NCI-H1105 (cell line): ENCODE results near the gene STK4.
"Not testable (repeated sequence)": the region's sequence is repeated elsewhere in the genome, so short reads cannot be mapped to it uniquely, and the experiment has no call there.

Source experiments
- DNase-seq: peaks from one replicate; lab custom pipeline; 2025; lab: John Stamatoyannopoulos, UW

The STK4 gene

DNA sequence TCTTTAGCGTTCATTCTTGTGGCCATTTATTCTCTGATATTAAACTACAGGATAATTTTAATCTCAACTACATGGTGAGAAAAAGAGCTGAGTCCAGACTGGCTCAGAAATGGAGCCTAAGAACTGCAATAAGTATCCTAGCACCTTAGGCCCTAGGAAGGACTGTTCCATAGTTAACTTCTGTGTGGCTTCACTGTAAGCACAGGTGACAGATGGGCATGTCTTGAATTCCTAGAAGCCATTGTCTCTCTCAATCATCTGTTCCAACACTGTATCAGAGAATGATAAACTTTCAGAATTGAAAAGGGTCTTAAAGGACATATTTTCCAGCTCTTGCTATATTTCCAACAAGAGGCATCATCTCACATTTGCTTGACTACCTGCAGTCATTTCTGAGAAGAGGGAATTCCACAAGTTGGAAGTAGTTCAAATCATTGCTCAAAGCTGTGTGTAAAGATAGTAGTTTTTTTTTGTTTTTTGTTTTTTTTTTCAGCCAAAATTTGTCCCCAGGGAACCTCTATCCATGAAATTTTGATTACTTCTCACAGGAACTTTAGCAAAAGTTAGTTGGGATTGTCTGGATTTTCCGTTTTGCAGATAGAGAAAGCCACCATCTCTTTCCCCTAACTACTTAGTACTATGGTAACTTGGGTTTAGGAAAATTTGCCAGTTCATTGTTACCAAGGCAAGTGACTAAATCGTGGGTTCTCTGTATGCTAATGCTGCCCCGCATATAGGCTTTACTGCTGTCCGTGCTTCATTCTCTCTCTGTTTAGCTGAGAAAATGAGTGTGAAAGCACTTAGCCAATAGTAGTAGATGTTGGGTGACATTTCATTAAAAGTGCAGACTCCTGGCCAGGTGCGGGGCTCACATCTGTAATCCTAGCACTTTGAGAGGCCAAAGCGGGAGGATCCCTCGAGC is 87.4 kb downstream of the STK4 start:
- DNase-seq, result no peak

DNA sequence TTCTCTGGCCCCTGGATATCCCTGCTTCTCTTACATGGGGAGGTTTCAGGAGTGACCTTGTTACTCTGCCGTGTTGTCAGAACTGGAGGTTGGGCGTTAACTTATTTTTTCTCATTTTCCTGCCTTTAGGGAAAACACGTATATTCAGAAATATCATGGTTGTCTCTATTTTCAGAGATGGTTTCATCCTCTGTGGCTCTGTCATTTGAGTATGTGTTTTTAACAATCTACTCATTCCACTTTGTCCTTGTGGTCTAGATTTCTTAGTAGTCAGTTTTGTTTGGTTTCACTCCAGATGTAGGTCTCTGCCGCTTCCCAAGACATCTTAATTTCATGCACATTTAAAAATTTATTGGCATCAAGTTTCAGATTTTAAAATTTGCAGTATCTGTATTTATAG is 88.7 kb downstream of the STK4 start:
- DNase-seq, result no peak

- no peak for DNase-seq
These were observed 90.3 kb downstream of the STK4 start for GRCh38 chr20:45056473-45057173.

GRCh38 chr20:45058168-45058850 is 92.0 kb downstream of the STK4 start:
- no peak for DNase-seq

DNA sequence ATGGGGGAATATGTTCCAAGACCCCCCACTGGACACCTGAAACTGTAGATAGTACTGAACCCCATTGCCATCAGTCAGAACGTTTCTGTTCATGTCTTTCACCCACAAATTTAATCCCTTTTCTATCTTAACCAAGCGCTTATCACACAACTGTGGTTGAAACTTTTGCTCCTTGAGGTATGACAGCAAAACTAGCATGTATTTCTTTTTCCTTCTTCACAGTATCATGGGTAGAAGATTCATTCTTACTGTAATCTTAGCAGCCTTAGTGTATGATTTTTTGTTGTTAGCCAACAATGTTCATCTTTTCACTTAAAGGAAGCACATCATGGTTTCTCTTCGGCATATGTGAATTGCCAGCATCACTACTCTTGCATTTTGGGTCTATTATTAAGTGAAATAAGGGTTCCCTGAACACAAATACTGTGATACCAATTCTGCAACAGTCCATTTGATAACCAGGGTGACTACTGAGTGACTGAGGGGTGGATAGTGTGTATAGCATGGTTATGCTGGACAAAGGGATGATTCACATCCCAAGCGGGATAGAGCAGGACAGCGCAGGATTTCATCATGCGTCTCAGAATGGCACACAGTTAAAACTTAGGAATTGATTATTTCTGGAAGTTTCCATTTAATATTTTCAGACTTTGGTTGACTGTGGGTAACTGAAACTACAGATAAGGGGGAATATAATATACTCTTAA is 92.9 kb downstream of the STK4 start:
- no peak for DNase-seq

- DNase-seq, result no peak
These were observed 94.0 kb downstream of the STK4 start for GRCh38 chr20:45060294-45060693.

DNA sequence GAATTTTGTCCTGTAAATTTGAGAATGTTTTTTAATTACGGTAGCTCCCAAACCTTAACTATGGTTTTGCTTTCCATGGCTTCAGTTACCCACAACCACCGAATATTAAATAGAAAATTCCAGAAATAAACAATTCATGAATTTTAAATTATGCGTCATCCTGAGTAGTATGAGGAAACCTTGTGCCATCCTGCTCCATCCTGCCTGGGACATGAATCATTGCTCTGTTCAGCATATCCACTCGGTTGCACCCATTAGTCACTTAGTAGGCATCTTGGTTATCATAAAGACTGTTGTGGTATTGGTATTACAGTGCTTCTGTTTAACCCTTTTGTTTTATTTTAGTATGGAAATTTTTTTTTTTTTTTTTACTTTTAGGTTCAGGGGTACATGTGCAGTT is 94.9 kb downstream of the STK4 start:
- DNase-seq, result no peak

DNA sequence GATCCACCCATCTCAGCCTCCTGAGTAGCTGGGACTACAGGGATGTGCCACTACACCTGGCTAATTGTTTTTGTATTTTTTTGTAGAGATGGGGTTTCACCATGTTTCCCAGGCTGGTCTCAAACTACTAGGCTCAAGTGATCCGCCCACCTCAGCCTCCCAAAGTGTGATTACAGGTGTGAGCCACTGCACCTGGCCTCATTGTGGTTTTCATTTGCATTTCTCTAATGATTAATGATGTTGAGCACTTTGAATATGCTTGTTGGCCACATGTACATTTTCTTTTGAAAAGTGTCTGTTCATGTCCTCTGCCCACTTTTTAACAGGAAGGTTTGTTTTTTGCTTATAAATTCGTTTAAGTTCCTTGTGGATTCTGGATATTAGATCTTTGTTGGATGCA is 96.8 kb downstream of the STK4 start:
- not testable (repeated sequence) for DNase-seq

GRCh38 chr20:45064812-45065211 is 98.5 kb downstream of the STK4 start:
- DNase-seq, result no peak

- no peak for DNase-seq
These were observed 100.1 kb downstream of the STK4 start for GRCh38 chr20:45066372-45066771.

- DNase-seq, result no peak
These were observed 100.8 kb downstream of the STK4 start for GRCh38 chr20:45067087-45067486.

GRCh38 chr20:45067558-45067957 is 101.2 kb downstream of the STK4 start:
- no peak for DNase-seq

DNA sequence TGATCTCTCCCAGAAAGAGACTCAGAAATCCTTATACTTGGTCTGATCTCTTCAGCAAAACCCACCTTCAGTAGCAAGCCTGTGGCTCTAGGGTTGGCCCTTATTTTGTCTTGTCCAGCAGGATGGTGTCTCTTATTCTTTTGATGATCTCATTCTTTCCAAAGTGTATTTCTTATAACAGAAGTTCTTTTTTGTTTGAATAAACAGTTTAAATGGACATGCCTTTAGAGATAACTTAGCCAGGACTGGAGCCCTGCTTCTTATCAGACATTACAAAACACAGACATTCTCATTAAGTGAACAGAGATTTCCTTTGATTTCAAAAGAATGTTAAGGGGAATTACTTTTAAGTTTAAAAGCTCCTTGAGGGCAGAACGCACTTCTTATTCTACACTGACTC is 102.9 kb downstream of the STK4 start:
- no peak for DNase-seq

GRCh38 chr20:45070932-45071632 is 104.8 kb downstream of the STK4 start:
- DNase-seq, result no peak

DNA sequence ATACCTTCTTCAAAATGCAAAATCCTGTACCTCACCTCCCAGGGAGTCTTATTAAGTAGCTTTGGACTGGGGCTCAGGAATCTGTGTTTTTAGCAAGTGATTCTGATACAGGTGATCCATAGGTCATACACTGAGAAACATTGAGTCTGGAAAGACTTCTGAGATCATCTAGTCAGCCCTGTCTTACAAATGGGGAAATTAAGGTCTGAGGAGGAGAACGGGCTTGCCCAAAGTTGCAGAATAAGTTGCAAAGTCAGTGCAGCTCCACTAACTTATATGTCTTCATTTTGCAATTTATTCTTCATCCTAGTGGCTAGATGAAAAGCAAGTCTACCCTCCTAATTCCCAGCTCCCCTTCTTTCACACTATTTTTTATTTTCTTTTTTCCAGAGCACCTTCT is 105.8 kb downstream of the STK4 start:
- DNase-seq, result no peak

GRCh38 chr20:45073221-45073620 is 106.9 kb downstream of the STK4 start:
- DNase-seq, result no peak

- no peak for DNase-seq
These were observed 111.2 kb downstream of the STK4 start for GRCh38 chr20:45077559-45077958.

DNA sequence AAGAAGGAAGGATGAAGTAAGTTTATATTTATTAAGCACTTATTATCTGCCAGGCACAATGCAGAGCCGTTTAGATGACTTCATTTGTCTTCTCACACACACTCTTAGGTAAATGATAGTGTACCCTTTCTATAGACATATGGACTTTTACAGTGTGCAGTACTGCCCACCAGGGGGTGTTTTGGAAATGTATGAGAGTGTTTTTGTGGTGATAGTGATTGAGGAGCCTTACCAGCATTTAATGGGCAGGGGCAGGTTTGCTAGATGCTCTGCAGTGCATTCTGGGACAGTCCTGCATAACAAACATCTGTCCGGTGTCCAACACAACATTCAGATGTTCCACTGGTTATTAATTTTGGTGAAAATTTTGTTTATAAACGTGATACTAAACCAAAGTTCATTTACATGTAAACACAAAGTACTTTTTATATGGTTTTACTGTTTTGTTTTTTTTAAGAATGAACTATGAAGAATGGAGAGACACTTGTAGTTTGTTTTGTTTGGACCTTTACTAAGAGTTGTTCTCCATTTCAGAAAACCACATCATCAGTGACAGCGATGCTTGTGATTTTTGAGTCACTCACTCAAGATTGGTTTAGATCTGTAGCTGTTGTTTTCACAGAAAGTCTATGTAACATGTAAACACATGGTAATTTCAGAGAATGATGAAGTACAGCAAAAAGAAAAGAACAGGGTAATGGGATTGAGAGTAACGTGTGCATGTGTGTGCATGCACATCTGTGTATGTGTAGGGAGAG is 114.7 kb downstream of the STK4 start:
- no peak for DNase-seq

DNA sequence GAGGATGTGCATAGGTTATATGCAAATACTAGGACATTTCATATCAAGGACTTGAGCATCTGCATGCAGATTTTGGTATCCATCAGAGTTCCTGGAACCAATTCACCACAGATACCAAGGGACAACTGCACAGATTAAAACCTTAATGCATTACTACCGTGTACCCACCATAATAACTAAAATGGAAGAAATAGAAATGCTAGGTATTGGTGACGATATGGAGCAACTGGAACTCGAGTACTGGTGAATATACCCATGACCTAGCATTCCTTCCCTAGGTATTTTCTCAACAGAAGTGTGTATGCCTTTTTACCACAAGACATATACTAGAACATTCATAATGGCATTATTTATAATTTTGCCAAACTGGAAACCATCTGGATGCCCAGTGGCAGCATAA is 116.2 kb downstream of the STK4 start:
- DNase-seq, result no peak

DNA sequence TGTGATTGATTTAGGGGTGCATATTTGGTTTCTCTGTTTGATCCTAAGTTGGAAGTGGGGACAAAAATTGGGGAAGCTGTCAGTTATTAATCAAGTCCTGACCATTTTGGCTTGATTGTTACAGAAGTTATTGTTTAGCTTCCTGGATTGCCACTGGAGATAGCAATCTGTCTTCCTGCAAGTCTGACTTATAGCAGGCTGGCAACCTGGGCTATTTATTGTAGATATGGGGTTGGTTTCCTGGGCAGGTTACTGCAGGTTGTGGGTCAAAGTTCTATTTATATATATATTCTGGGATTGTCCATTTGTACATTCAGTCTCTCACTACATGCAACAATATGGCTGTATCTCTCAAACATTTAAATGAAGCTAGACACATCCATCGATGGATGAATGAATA is 116.8 kb downstream of the STK4 start:
- DNase-seq, result no peak

DNA sequence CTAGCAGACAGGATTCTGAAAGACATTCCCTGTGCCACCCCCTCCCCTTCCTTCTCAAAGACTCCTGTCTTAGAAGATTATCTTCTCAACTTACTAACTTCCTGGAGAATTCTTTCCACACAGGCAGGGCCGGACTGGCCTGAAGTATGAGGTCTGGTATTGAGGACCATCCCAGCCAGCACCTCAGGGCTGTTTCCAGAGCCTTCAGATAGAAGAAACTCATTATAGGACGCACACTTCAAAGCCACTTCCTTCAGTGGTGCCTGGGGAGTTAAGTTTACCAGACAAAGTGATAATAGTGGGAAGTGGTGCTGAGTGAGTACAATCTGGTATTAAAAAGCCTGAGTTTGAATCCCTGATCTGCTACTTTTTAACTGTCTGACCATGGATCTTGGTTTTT is 119.0 kb downstream of the STK4 start:
- DNase-seq, result no peak
